Panc1 (cell line): ENCODE data around the gene FAF1. TPM values are rescaled to one million over a fixed set of nuclear protein-coding genes. Genes with fewer than 3 reads are reported as not detected.

Experiments
- ATAC-seq: fragments of 200-7000 bp; cut with Tn5 transposase; 2 replicates; pipeline ENCODE4 v1.9.1; 2020; ENCODE audit warnings: mild to moderate bottlenecking, moderate library complexity
- BruUV-seq: library from RNA; stranded (reverse); fragments of 400-500 nt; replicated peaks from 2 replicates; lab custom pipeline; 2021; lab: Mats Ljungman, UMichigan
- CTCF ChIA-PET: fragments of 300-600 bp; sonication (Branson Sonifier 250); formaldehyde crosslinking; loops from one replicate; lab custom pipeline; 2022; ENCODE audit warnings: antibody characterized with exemption; lab: Charles Lee
- POLR2A ChIA-PET: fragments of 300-600 bp; sonication (Branson Sonifier 250); formaldehyde crosslinking; loops from one replicate; lab custom pipeline; 2022; ENCODE audit warnings: antibody characterized with exemption; lab: Charles Lee
- DNase-seq: peaks from one replicate; pipeline ENCODE4 v3.0.0-alpha.2; 2010; ENCODE audit warnings: low read depth, low spot score
- H3K27ac ChIP-seq: 2 replicates; pipeline ENCODE4 v1.5.1; 2011; ENCODE audit warnings: mild to moderate bottlenecking, low read length, inconsistent platforms
- H3K27me3 ChIP-seq: fragments of 200-500 bp; sonication (Bioruptor generic); 2 replicates; pipeline ENCODE4 v1.6.0; 2014; ENCODE audit warnings: low read length, inconsistent platforms; ENCODE audit not compliant: control insufficient read depth, insufficient read depth
- H3K36me3 ChIP-seq: fragments of 200-500 bp; sonication (Bioruptor generic); 2 replicates; pipeline ENCODE4 v1.5.1; 2014; ENCODE audit warnings: inconsistent platforms, mild to moderate bottlenecking, low read length, moderate library complexity; ENCODE audit not compliant: control insufficient read depth, insufficient read depth
- H3K4me1 ChIP-seq: 2 replicates; pipeline ENCODE4 v1.5.1; 2011; ENCODE audit warnings: inconsistent platforms, mild to moderate bottlenecking, low read length, moderate library complexity; ENCODE audit not compliant: control insufficient read depth, insufficient read depth
- H3K4me3 ChIP-seq, 2 experiments: 2 replicates each; pipeline ENCODE4 v1.5.1; 2011 to 2012; ENCODE audit warnings: low read depth in 2 of 2, low read length in 2 of 2, mild to moderate bottlenecking in 2 of 2, inconsistent platforms in 1 of 2, moderate library complexity in 1 of 2
- H3K9me3 ChIP-seq: fragments of 200-500 bp; sonication (Bioruptor generic); 2 replicates; pipeline ENCODE4 v1.5.1; 2014; ENCODE audit warnings: low read depth, mild to moderate bottlenecking, inconsistent platforms, low read length, moderate library complexity; ENCODE audit not compliant: control insufficient read depth, insufficient read depth
- POLR2AphosphoS5 ChIP-seq: IDR thresholded peaks from 2 replicates; pipeline ENCODE4 v1.6.1; 2012; ENCODE audit warnings: mild to moderate bottlenecking, low read depth, low read length, moderate library complexity
- SIN3A ChIP-seq: IDR thresholded peaks from 2 replicates; pipeline ENCODE4 v1.6.1; 2012; ENCODE audit warnings: low read depth, mild to moderate bottlenecking, low read length, moderate library complexity, borderline replicate concordance; ENCODE audit not compliant: insufficient read depth
- TCF7L2 ChIP-seq: IDR thresholded peaks from 2 replicates; pipeline ENCODE4 v1.6.1; 2011; ENCODE audit warnings: mild to moderate bottlenecking, low read depth, low read length, inconsistent platforms
- in situ Hi-C: cut with HindIII; loops from 2 replicates; pipeline ENCODE4 v1.10.0; 2016; ENCODE audit warnings: low sequenced_read_pairs, low pct_unique_long_range_greater_than_20kb
- intact Hi-C: fragments of 100-400 bp; cut with micrococcal nuclease; formaldehyde crosslinking; loops from one replicate; pipeline ENCODE4 v1.10.0; 2022; ENCODE audit not compliant: unreplicated experiment
- total RNA-seq: library from RNA; stranded (reverse); gene quantifications from one replicate; pipeline ENCODE4 v1.2.1, GENCODE V29; 2021; ENCODE audit not compliant: unreplicated experiment
- TF ChIP-seq, protein P1 (sequence below): fragments of 450-650 bp; IDR thresholded peaks from 2 replicates; pipeline ENCODE4 v1.5.1; 2017; ENCODE audit warnings: mild to moderate bottlenecking
- TF ChIP-seq, protein P2 (sequence below), 2 experiments: IDR thresholded peaks; 2 replicates each; pipeline ENCODE4 v1.6.1; 2011 to 2012; ENCODE audit warnings: low read depth in 2 of 2, control low read depth in 1 of 2, low read length in 1 of 2, mild to moderate bottlenecking in 1 of 2, moderate library complexity in 1 of 2; ENCODE audit not compliant: insufficient read depth in 1 of 2

Gene FAF1
- total RNA-seq, 1 experiment from 2014 or later, result 101 TPM

GRCh38 chr1:50852889-50853288 is 107.2 kb downstream of the FAF1 start:
- Histone ChIP-seq H3K27me3 (no peaks in the 10 kb centered on the region), H3K36me3 (no peaks in the 10 kb centered on the region), H3K4me1 (no peaks in the 10 kb centered on the region), H3K9me3 (no peaks in the 10 kb centered on the region), H3K4me3 (no peak overlapping the region), H3K27ac (no peak overlapping the region)
- BruUV-seq, result no TSS peak
- no peak for ATAC-seq
- intact Hi-C loops (no loop called here), in situ Hi-C loops (no loop called here)
- TF ChIP-seq, protein P1, sequence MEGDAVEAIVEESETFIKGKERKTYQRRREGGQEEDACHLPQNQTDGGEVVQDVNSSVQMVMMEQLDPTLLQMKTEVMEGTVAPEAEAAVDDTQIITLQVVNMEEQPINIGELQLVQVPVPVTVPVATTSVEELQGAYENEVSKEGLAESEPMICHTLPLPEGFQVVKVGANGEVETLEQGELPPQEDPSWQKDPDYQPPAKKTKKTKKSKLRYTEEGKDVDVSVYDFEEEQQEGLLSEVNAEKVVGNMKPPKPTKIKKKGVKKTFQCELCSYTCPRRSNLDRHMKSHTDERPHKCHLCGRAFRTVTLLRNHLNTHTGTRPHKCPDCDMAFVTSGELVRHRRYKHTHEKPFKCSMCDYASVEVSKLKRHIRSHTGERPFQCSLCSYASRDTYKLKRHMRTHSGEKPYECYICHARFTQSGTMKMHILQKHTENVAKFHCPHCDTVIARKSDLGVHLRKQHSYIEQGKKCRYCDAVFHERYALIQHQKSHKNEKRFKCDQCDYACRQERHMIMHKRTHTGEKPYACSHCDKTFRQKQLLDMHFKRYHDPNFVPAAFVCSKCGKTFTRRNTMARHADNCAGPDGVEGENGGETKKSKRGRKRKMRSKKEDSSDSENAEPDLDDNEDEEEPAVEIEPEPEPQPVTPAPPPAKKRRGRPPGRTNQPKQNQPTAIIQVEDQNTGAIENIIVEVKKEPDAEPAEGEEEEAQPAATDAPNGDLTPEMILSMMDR, result no peak
- TF ChIP-seq SIN3A, result no peak
- TF ChIP-seq, protein P2, sequence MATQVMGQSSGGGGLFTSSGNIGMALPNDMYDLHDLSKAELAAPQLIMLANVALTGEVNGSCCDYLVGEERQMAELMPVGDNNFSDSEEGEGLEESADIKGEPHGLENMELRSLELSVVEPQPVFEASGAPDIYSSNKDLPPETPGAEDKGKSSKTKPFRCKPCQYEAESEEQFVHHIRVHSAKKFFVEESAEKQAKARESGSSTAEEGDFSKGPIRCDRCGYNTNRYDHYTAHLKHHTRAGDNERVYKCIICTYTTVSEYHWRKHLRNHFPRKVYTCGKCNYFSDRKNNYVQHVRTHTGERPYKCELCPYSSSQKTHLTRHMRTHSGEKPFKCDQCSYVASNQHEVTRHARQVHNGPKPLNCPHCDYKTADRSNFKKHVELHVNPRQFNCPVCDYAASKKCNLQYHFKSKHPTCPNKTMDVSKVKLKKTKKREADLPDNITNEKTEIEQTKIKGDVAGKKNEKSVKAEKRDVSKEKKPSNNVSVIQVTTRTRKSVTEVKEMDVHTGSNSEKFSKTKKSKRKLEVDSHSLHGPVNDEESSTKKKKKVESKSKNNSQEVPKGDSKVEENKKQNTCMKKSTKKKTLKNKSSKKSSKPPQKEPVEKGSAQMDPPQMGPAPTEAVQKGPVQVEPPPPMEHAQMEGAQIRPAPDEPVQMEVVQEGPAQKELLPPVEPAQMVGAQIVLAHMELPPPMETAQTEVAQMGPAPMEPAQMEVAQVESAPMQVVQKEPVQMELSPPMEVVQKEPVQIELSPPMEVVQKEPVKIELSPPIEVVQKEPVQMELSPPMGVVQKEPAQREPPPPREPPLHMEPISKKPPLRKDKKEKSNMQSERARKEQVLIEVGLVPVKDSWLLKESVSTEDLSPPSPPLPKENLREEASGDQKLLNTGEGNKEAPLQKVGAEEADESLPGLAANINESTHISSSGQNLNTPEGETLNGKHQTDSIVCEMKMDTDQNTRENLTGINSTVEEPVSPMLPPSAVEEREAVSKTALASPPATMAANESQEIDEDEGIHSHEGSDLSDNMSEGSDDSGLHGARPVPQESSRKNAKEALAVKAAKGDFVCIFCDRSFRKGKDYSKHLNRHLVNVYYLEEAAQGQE (IDR thresholded peaks at IDR 0.05; ENCODE audit: insufficient read depth in 1 of 2, low read depth in 2 of 2, low read length in 1 of 2), result no peak
- ChIA-PET POLR2A (no interaction called here), CTCF (no interaction called here)
- DNase-seq, result no peak

DNA sequence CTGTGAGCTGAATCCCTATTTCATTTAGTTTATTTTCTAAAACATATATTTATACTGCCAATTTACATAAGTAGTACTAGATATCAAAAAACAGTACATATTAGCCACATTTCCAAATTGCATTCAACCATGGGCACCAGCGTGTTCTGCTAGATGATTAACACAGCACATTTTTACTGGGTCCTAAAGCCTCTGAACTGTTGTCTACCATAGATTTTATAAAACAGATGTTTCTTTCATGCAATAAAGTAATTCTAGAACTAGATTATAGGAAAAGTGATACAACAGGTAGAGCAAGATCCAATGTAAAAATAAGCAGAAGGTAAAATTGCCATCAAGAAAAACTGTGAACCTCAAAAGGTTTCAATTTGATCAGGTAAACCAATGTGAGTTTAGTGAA is 108.6 kb downstream of the FAF1 start:
- intact Hi-C loops, result no loop called here
- no peaks in the 10 kb centered on the region for H3K36me3 ChIP-seq
- POLR2A ChIA-PET, result interaction anchor here (0.6 kb wide), 1 partner anchor 577 kb away, joined by 8 read pairs; no protein-coding TSS in a partner anchor
- DNase-seq (no peak), ATAC-seq (no peak)
- BruUV-seq, result no TSS peak
- TF ChIP-seq POLR2AphosphoS5, result no peak
- TF ChIP-seq, protein P2 (IDR thresholded peaks at IDR 0.05; ENCODE audit: insufficient read depth in 1 of 2, low read depth in 2 of 2, low read length in 1 of 2), result no peak
- TF ChIP-seq, protein P1, result no peak
- no peak for TF ChIP-seq TCF7L2
- TF ChIP-seq SIN3A, result no peak
- H3K9me3 ChIP-seq, result no peaks in the 10 kb centered on the region
- CTCF ChIA-PET, result no interaction called here
- no peak overlapping the region for H3K27ac ChIP-seq
- H3K4me1 ChIP-seq, result no peaks in the 10 kb centered on the region
- in situ Hi-C loops, result no loop called here
- no peak overlapping the region for H3K4me3 ChIP-seq
- no peaks in the 10 kb centered on the region for H3K27me3 ChIP-seq
